MCF 10A (cell line): ENCODE data around the gene ADARB1. TPM values are rescaled to one million over a fixed set of nuclear protein-coding genes. Genes with fewer than 3 reads are reported as not detected.

Experiments used
- BruUV-seq: library from RNA; stranded (reverse); fragments of 400-500 nt; replicated peaks from 2 replicates; lab custom pipeline; 2021; lab: Mats Ljungman, UMichigan
- CTCF ChIA-PET: fragments of 300-600 bp; sonication (Branson Sonifier 250); formaldehyde crosslinking; extraction: SDS; loops from one replicate; lab custom pipeline; 2021; ENCODE audit warnings: antibody characterized with exemption, inconsistent platforms; lab: Yijun Ruan, JAX
- POLR2A ChIA-PET: fragments of 300-600, 350-650 bp; sonication (Branson Sonifier 250); formaldehyde crosslinking; extraction: SDS; loops from one replicate; lab custom pipeline; 2020; ENCODE audit warnings: antibody characterized with exemption, inconsistent platforms; lab: Yijun Ruan, JAX
- DNase-seq: peaks from one replicate; pipeline ENCODE4 v3.0.0-alpha.2; 2018; ENCODE audit not compliant: unreplicated experiment
- H3K27ac Mint-ChIP-seq: one replicate; pipeline ENCODE4 v1.8.0; 2022; ENCODE audit warnings: mild to moderate bottlenecking, low read depth, mixed read lengths; ENCODE audit not compliant: unreplicated experiment
- H3K27me3 Mint-ChIP-seq: one replicate; pipeline ENCODE4 v1.8.0; 2022; ENCODE audit warnings: mixed read lengths; ENCODE audit not compliant: insufficient read depth, unreplicated experiment
- H3K36me3 Mint-ChIP-seq: one replicate; pipeline ENCODE4 v1.8.0; 2022; ENCODE audit warnings: mild to moderate bottlenecking, moderate library complexity, mixed read lengths; ENCODE audit not compliant: insufficient read depth, unreplicated experiment
- H3K4me1 Mint-ChIP-seq: one replicate; pipeline ENCODE4 v1.8.0; 2022; ENCODE audit warnings: mixed read lengths; ENCODE audit not compliant: insufficient read depth, unreplicated experiment
- H3K4me3 Mint-ChIP-seq: one replicate; pipeline ENCODE4 v1.8.0; 2022; ENCODE audit warnings: mild to moderate bottlenecking, moderate library complexity, mixed read lengths; ENCODE audit not compliant: unreplicated experiment
- H3K9me3 Mint-ChIP-seq: one replicate; pipeline ENCODE4 v1.8.0; 2022; ENCODE audit warnings: mixed read lengths; ENCODE audit not compliant: unreplicated experiment
- intact Hi-C: fragments of 100-400 bp; cut with micrococcal nuclease; formaldehyde crosslinking; loops from 2 replicates; pipeline ENCODE4 v1.14.1; 2022
- total RNA-seq: library from RNA; stranded (reverse); gene quantifications from 2 replicates; pipeline ENCODE4 v1.2.3, GENCODE V29; 2022
- TF ChIP-seq, protein P1 (sequence below): fragments of 200-600 bp; IDR thresholded peaks from one replicate; pipeline ENCODE4 v1.8.0; 2022; ENCODE audit warnings: antibody characterized with exemption, mild to moderate bottlenecking; ENCODE audit not compliant: unreplicated experiment

Gene ADARB1
- total RNA-seq, 1 experiment from 2014 or later = 19.4 TPM

DNA sequence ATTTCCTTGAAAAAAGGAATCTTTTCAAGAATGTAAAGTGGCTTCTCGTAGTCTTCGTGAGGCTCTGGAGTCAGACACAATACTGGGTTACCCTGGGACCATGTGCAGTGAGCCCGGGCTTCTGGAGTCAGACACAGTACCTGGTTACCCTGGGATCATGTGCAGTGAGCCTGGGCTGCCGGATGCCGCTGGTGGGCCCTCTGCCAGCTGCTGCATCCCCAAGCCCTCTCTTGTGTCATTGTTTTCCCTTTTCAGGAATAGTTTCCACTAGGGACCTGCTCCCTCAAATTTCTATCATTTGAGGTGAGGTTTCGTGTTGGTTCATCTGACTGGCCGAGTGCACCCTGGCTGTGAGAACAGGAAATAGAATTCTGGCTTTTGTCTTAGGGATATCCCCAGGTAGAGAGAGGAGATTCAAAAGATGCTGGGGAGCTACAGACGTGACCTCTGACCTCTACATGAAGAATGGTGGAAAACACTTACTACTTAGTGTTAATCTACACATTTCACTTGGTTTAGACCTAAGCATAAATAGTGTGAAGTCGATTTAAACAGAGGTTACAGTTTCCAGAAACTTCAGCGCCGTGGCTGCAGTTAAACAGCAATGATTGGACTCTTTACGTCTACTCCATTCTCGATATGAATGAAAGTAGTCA is 10.6 kb downstream of the ADARB1 start:
- TF ChIP-seq, protein P1, sequence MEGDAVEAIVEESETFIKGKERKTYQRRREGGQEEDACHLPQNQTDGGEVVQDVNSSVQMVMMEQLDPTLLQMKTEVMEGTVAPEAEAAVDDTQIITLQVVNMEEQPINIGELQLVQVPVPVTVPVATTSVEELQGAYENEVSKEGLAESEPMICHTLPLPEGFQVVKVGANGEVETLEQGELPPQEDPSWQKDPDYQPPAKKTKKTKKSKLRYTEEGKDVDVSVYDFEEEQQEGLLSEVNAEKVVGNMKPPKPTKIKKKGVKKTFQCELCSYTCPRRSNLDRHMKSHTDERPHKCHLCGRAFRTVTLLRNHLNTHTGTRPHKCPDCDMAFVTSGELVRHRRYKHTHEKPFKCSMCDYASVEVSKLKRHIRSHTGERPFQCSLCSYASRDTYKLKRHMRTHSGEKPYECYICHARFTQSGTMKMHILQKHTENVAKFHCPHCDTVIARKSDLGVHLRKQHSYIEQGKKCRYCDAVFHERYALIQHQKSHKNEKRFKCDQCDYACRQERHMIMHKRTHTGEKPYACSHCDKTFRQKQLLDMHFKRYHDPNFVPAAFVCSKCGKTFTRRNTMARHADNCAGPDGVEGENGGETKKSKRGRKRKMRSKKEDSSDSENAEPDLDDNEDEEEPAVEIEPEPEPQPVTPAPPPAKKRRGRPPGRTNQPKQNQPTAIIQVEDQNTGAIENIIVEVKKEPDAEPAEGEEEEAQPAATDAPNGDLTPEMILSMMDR = no peak
- H3K4me3 Mint-ChIP-seq = no peak overlapping the region
- no peaks in the 10 kb centered on the region for H3K9me3 Mint-ChIP-seq
- ChIA-PET CTCF (interaction anchor here (0.6 to 3.1 kb wide), 4 partner anchors 13 to 285 kb away, joined by 3 to 11 read pairs (median 4); no protein-coding TSS in a partner anchor), POLR2A (interaction anchor here (1.6 kb wide), 1 partner anchor 8 kb away, joined by 4 read pairs; no protein-coding TSS in a partner anchor)
- no peak overlapping the region for H3K27ac Mint-ChIP-seq
- intact Hi-C loops = no loop called here
- no peaks in the 10 kb centered on the region for H3K27me3 Mint-ChIP-seq
- peaks cover 17% of the 10 kb centered on the region for H3K4me1 Mint-ChIP-seq
- no peak for DNase-seq
- BruUV-seq = no TSS peak
- H3K36me3 Mint-ChIP-seq = peaks cover 5% of the 10 kb centered on the region

DNA sequence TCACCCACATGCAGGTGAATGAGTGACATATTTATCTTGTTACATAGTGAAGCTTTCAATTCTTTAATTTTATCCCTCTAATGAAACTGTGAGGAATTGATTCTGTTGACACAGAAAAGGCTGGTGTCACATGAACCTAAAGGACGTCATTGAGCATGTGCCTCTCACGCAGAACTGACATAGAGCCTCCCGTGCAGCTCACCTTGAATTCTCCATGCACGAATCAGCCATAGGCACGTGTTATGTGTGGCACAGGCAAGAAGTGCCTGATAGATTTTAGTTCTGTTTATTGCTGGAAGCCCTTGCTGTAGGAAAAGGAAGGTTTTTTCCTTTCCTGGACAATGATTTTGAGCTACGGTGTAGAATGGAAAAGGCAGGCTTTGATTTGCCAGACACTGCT is 11.3 kb downstream of the ADARB1 start:
- intact Hi-C loops = no loop called here
- Mint-ChIP-seq H3K9me3 (no peaks in the 10 kb centered on the region), H3K4me1 (peaks cover 17% of the 10 kb centered on the region), H3K36me3 (peaks cover 5% of the 10 kb centered on the region), H3K4me3 (no peak overlapping the region), H3K27ac (no peak overlapping the region), H3K27me3 (no peaks in the 10 kb centered on the region)
- TF ChIP-seq, protein P1 = no peak
- no TSS peak for BruUV-seq
- peak; percentile 9 for DNase-seq
- CTCF ChIA-PET = interaction anchor here (0.6 to 3.1 kb wide), 5 partner anchors 12 to 343 kb away, joined by 3 to 11 read pairs (median 3); no protein-coding TSS in a partner anchor
- POLR2A ChIA-PET = interaction anchor here (1.2 to 1.6 kb wide), 2 partner anchors 9 to 12 kb away, joined by 4 read pairs; no protein-coding TSS in a partner anchor

DNA sequence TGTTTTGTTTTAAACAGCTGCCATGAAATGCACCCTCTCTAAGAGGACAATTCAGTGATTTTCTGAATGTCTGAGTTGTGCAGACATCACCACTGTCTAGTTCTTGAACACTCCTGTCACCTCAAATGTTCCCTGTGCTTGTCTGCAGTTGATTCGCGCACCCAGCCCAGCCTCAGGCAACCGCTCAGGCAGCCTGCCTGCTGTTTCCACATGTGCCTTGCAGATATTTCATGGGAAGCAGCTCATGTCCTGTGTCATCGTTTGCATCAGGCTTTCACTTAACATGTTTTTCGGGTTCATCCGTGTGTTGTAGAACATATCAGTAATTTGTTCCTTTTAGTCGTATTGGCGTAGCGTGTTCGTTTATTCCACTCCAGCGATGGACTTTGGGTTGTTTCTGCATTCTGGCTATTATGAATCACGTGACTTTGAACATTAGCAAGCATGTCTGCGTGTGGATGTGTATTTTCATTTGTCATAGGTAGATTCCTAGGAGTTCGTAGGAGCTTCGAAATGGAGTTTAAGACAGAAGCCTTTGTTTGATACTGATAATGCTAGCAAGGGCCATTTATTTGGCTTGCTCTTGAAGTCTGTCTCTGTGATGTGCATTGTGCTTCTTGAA is 12.1 kb downstream of the ADARB1 start:
- intact Hi-C loops = no loop called here
- CTCF ChIA-PET = interaction anchor here (0.7 to 3.1 kb wide), 5 partner anchors 9 to 344 kb away, joined by 3 to 11 read pairs (median 3); no protein-coding TSS in a partner anchor

More for the DNA sequence above, 12.1 kb downstream of the ADARB1 start:
- no TSS peak for BruUV-seq
- POLR2A ChIA-PET = interaction anchor here (0.8 to 1.6 kb wide), 3 partner anchors 10 to 137 kb away, joined by 3 to 4 read pairs (median 4); no protein-coding TSS in a partner anchor
- Mint-ChIP-seq H3K36me3 (peaks cover 3% of the 10 kb centered on the region), H3K4me3 (no peak overlapping the region), H3K27ac (no peak overlapping the region), H3K4me1 (peaks cover 10% of the 10 kb centered on the region), H3K27me3 (no peaks in the 10 kb centered on the region), H3K9me3 (no peaks in the 10 kb centered on the region)
- TF ChIP-seq, protein P1 = no peak
- no peak for DNase-seq
